Activated naive CD8-positive, alpha-beta T cell treated with anti-CD3 and anti-CD28 coated beads, Interleukin-2, amount 10 ng/mL, durations not matched to agents 7 days and 5 days (primary cell): ENCODE data around the gene ENTPD6. TPM values are rescaled to one million over a fixed set of nuclear protein-coding genes. Genes with fewer than 3 reads are reported as not detected.
"Not testable (repeated sequence)": the region's sequence is repeated elsewhere in the genome, so short reads cannot be mapped to it uniquely, and the experiment has no call there.

Experiments used
- ATAC-seq: fragments of 150-1000 bp; cut with Tn5 transposase; one replicate; pipeline ENCODE4 v1.10.0; 2021; ENCODE audit warnings: low read depth, moderate library complexity
- POLR2A ChIA-PET: fragments of 350-600 bp; sonication (Branson Sonifier 250); formaldehyde crosslinking; loops from one replicate; lab custom pipeline; 2021; ENCODE audit warnings: antibody characterized with exemption; lab: Charles Lee
- DNase-seq: peaks from one replicate; pipeline ENCODE4 v3.0.0; 2021
- H3K27ac Mint-ChIP-seq: one replicate; pipeline ENCODE4 v1.8.0; 2022; ENCODE audit warnings: mild to moderate bottlenecking, mixed read lengths
- H3K27me3 Mint-ChIP-seq: one replicate; pipeline ENCODE4 v1.8.0; 2022; ENCODE audit warnings: mild to moderate bottlenecking, moderate library complexity, mixed read lengths
- H3K36me3 Mint-ChIP-seq: one replicate; pipeline ENCODE4 v1.8.0; 2021; ENCODE audit warnings: mild to moderate bottlenecking, mixed read lengths
- H3K4me1 Mint-ChIP-seq: one replicate; pipeline ENCODE4 v1.8.0; 2021; ENCODE audit warnings: mixed read lengths
- H3K4me3 Mint-ChIP-seq: one replicate; pipeline ENCODE4 v1.8.0; 2022; ENCODE audit warnings: mild to moderate bottlenecking, moderate library complexity, mixed read lengths
- H3K9me3 Mint-ChIP-seq: one replicate; pipeline ENCODE4 v1.8.0; 2021; ENCODE audit warnings: mixed read lengths
- total RNA-seq, 2 experiments: library from RNA; stranded (reverse); gene quantifications; one replicate each; pipeline ENCODE4 v1.2.3, GENCODE V29; 2021

The ENTPD6 gene
- total RNA-seq, 2 experiments from 2014 or later: 54.6 to 62.3 TPM

DNA sequence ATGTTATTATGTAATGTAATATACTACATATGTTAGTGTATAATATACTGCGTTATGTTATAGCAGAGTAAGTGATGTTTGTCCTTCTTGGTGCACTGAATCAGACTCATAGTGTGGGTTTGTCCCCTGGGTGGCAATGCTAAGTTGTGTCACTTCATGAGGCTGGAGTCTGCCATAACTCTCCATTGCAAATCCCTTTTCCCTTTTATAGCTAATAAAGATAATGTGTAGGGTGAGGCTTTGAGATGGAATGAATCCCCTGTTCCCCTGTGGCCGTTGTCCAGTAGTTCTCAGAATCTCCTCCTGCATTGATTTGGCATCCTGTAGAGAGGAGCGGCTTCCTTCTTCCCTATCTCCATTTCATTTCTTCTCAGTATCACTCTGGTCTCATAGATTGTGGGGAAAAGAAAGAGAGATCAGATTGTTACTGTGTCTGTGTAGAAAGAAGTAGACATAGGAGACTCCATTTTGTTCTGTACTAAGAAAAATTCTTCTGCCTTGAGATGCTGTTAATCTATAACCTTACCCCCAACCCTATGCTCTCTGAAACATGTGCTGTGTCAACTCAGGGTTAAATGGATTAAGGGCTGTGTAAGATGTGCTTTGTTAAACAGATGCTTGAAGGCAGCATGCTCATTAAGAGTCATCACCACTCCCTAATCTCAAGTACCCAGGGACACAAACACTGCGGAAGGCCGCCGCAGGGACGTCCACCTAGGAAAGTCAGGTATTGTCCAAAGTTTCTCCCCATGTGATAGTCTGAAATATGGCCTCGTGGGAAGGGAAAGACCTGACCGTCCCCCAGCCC, 45.5 kb downstream of the ENTPD6 start:
- H3K36me3 Mint-ChIP-seq, ATAC-seq, POLR2A ChIA-PET, H3K4me1 Mint-ChIP-seq, H3K27ac Mint-ChIP-seq, H3K9me3 Mint-ChIP-seq, H3K4me3 Mint-ChIP-seq, DNase-seq: not testable (repeated sequence)
- peaks cover 22% of the 10 kb centered on the region for H3K27me3 Mint-ChIP-seq

DNA sequence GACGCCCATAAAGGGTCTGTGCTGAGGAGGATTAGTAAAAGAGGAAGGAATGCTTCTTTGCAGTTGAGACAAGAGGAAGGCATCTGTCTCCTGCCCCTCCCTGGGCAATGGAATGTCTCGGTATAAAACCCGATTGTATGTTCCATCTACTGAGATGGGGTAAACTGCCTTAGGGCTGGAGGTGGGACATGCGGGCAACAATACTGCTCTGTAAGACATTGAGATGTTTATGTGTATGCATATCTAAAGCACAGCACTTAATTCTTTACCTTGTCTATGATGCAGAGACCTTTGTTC, 46.1 kb downstream of the ENTPD6 start:
- H3K36me3 Mint-ChIP-seq, DNase-seq, H3K4me3 Mint-ChIP-seq, ATAC-seq, POLR2A ChIA-PET, H3K9me3 Mint-ChIP-seq, H3K27ac Mint-ChIP-seq: not testable (repeated sequence)
- Mint-ChIP-seq H3K27me3 (peaks cover 27% of the 10 kb centered on the region), H3K4me1 (peaks cover 13% of the 10 kb centered on the region)

DNA sequence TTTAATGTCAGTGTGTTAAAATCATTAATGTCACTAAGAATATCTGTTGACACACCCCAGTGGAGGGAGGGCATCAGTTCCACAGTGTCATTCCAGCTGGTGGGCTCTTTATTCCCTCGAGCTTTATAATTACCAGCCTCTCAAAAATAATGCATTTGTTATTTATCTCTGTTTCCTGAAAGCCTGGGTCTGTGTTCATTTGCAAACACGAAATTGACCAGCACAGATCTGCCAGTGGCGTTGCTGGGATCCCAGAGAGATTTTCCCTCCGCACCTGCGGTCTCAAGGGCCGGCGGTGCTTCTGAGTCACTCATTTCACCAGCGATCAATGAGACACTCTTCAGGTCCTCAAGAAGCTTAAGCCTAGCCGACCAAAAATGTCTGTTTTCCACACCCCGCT, 46.7 kb downstream of the ENTPD6 start:
- Mint-ChIP-seq H3K4me3 (no peak overlapping the region), H3K27me3 (peaks cover 29% of the 10 kb centered on the region), H3K9me3 (no peaks in the 10 kb centered on the region), H3K27ac (no peak overlapping the region), H3K36me3 (no peaks in the 10 kb centered on the region), H3K4me1 (peaks cover 17% of the 10 kb centered on the region)
- POLR2A ChIA-PET: no interaction called here
- no peak for DNase-seq
- no peak for ATAC-seq

GRCh38 chr20:25243416-25243979, 48.0 kb downstream of the ENTPD6 start:
- no peak overlapping the region for H3K4me3 Mint-ChIP-seq
- no peak overlapping the region for H3K27ac Mint-ChIP-seq
- H3K9me3 Mint-ChIP-seq: no peaks in the 10 kb centered on the region
- no peaks in the 10 kb centered on the region for H3K36me3 Mint-ChIP-seq
- DNase-seq (no peak), ATAC-seq (no peak)
- H3K27me3 Mint-ChIP-seq: peaks cover 29% of the 10 kb centered on the region
- H3K4me1 Mint-ChIP-seq: peaks cover 10% of the 10 kb centered on the region
- POLR2A ChIA-PET: no interaction called here

DNA sequence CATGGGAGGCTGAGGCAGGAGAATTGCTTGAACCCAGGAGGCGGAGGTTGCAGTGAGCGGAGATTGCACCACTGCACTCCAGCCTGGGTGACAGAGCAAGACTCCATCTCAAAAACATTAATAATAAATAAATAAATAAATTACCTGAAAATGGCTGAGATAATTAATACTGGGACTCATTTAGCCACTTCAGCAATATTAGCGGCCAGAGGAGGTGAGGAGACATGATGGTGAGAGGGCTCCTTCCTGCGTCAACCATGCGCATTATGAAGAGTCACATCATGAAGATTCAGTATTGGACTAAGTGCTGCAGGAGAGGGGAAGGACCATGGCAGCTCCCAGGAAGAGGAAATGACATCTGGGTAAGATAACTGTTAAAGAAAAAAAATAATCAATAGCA, 49.5 kb downstream of the ENTPD6 start:
- H3K4me3 Mint-ChIP-seq: no peak overlapping the region
- no peak overlapping the region for H3K27ac Mint-ChIP-seq
- ATAC-seq (no peak), DNase-seq (no peak)
- POLR2A ChIA-PET: interaction anchor here (0.7 kb wide), 1 partner anchor 264 kb away, joined by 3 read pairs; no protein-coding TSS in a partner anchor
- no peaks in the 10 kb centered on the region for H3K9me3 Mint-ChIP-seq
- H3K4me1 Mint-ChIP-seq: peaks cover 19% of the 10 kb centered on the region
- H3K27me3 Mint-ChIP-seq: peaks cover 29% of the 10 kb centered on the region
- no peaks in the 10 kb centered on the region for H3K36me3 Mint-ChIP-seq

GRCh38 chr20:25245461-25245860, 49.9 kb downstream of the ENTPD6 start:
- Mint-ChIP-seq H3K9me3 (no peaks in the 10 kb centered on the region), H3K27me3 (peaks cover 29% of the 10 kb centered on the region), H3K27ac (no peak overlapping the region), H3K4me1 (peaks cover 24% of the 10 kb centered on the region), H3K36me3 (no peaks in the 10 kb centered on the region), H3K4me3 (no peak overlapping the region)
- ATAC-seq: no peak
- no peak for DNase-seq
- POLR2A ChIA-PET: no interaction called here

DNA sequence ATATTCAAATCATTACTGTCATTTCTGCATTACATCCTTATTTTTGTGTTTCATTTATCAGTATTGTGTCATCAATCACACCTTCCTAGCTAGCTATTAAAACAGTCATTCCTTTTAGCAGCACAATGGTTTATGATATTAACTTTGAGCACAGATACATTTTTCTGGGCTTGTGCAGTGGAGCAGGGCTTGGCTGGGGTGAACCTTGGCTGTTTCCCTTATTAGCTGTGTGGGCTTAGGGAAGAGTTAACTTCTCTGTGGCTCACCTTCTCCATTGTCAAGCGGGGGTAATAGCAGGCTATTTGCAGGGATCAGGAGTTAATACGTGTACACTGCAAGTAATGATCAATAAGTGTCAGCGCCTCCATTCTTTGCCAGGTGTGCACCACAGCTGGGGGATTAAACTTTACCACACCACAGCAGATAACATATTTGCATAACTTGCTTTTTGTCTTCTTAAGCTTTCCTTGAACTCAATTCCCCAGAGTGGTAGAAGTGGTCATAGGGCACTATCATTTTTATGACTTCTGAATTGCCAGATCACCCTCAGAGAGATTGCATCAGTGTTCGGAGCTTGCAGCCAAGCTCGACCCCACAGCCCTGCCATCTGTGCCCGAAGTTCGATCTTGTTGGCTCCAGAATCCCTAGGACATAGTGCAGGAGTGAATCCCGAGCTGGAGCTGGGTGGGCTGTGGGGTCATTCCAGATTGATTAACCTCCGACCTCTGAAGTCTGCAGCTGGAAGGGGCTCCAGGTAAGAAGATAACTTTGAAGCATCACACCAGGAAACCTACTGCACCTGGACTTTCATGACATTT, 50.9 kb downstream of the ENTPD6 start:
- H3K36me3 Mint-ChIP-seq: no peaks in the 10 kb centered on the region
- POLR2A ChIA-PET: interaction anchor here (1.9 to 3.2 kb wide), 2 partner anchors 14 to 161 kb away, joined by 9 to 13 read pairs; partner anchors contain the start of gene GINS1
- no peak overlapping the region for H3K27ac Mint-ChIP-seq

DNA sequence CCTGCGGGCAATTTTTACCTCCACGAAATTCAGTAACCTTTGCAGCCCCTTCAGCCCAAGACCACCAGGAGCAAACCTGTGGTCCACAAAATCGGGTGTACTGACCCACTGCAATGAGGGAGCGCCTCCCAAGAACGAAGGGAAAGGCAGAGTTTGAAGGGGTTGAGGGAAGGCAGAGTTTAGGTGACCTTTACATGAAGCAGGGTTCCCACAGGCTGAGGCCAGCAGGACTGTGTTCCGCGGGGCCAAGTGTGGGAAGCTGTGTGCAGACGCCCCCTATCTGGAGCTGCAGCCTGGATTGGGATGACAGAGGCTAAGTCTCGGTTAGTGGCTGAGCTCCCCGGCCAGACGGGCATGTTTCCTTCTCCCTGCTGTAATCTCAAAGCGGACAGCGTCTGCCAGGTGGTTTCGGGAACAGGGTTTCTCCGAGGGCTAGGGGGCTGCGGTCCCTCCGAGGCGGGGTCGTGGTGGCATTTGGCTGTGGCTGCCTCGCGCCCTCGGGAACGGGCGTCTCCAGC, 51.5 kb downstream of the ENTPD6 start:
- H3K27me3 Mint-ChIP-seq: peaks cover 24% of the 10 kb centered on the region
- H3K27ac Mint-ChIP-seq: peak overlapping the region; percentile 46
- no peaks in the 10 kb centered on the region for H3K36me3 Mint-ChIP-seq
- H3K4me1 Mint-ChIP-seq: peaks cover 35% of the 10 kb centered on the region
- DNase-seq (no peak), ATAC-seq (no peak)
- H3K4me3 Mint-ChIP-seq: peak overlapping the region; percentile 79
- POLR2A ChIA-PET: interaction anchor here (1.3 to 3.2 kb wide), 7 partner anchors 14 to 190 kb away, joined by 3 to 13 read pairs (median 9); partner anchors contain the start of genes ABHD12, ACSS1, ENTPD6 and GINS1
- H3K9me3 Mint-ChIP-seq: no peaks in the 10 kb centered on the region

More for the DNA sequence above, 50.9 kb downstream of the ENTPD6 start:
- Mint-ChIP-seq H3K27me3 (peaks cover 25% of the 10 kb centered on the region), H3K9me3 (no peaks in the 10 kb centered on the region), H3K4me1 (peaks cover 32% of the 10 kb centered on the region), H3K4me3 (peak overlapping the region; percentile 79)
- DNase-seq (no peak), ATAC-seq (no peak)

DNA sequence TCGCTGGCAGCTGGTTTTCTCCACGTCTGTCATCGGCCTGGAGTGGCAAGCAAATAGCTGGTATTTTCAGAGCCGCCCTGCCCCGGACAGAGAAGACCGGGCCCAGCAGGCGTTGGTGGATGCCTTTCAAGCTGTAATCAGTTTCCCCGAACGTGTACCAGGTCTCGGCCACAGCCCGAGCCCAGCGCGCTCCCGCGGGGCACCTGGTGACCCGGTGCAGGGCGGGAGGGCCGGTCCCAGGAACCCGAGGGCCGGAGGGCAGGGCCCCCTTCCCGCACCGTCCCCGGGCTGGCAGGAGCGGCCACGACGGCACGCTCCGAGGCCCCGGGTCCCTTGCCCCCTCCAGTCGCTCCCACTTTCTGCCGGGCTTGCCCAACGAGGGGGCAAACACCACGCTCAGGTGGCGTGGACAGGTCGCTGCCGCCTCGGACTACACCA, 52.0 kb downstream of the ENTPD6 start:
- ATAC-seq (peak; percentile 39), DNase-seq (no peak)
- peak overlapping the region; percentile 79 for H3K4me3 Mint-ChIP-seq
- peaks cover 2% of the 10 kb centered on the region for H3K36me3 Mint-ChIP-seq
- H3K27me3 Mint-ChIP-seq: peaks cover 19% of the 10 kb centered on the region
- H3K27ac Mint-ChIP-seq: peak overlapping the region; percentile 48
- POLR2A ChIA-PET: interaction anchor here (0.8 to 3.2 kb wide), 9 partner anchors 11 to 190 kb away, joined by 3 to 13 read pairs (median 6); partner anchors contain the start of genes ABHD12, ACSS1, ENTPD6 and GINS1
- H3K9me3 Mint-ChIP-seq: no peaks in the 10 kb centered on the region
- peaks cover 39% of the 10 kb centered on the region for H3K4me1 Mint-ChIP-seq

GRCh38 chr20:25247956-25248785, 52.7 kb downstream of the ENTPD6 start, which contains the start of gene PYGB:
TSS of gene PYGB (plus strand) at chr20:25248085. CDS start at chr20:25248179, 94 bp downstream.
- POLR2A ChIA-PET: interaction anchor here (0.8 to 3.2 kb wide), 9 partner anchors 10 to 191 kb away, joined by 3 to 13 read pairs (median 6); partner anchors contain the start of genes ABHD12, ACSS1, ENTPD6 and GINS1
- Mint-ChIP-seq H3K27me3 (peaks cover 12% of the 10 kb centered on the region), H3K36me3 (peaks cover 2% of the 10 kb centered on the region), H3K4me3 (peak within 1 kb of the TSS; percentile 88), H3K4me1 (peaks cover 41% of the 10 kb centered on the region), H3K9me3 (no peaks in the 10 kb centered on the region), H3K27ac (peak within 1 kb of the TSS; percentile 83)
- peak; percentile 87 for DNase-seq
- ATAC-seq: peak; percentile 87

- Mint-ChIP-seq H3K4me1 (peaks cover 41% of the 10 kb centered on the region), H3K9me3 (no peaks in the 10 kb centered on the region), H3K27me3 (peaks cover 11% of the 10 kb centered on the region), H3K4me3 (peak overlapping the region; percentile 85), H3K36me3 (peaks cover 2% of the 10 kb centered on the region), H3K27ac (peak overlapping the region; percentile 69)
- no peak for ATAC-seq
- DNase-seq: no peak
- POLR2A ChIA-PET: interaction anchor here (1.5 to 3.2 kb wide), 3 partner anchors 49 to 192 kb away, joined by 3 to 13 read pairs (median 9); partner anchors contain the start of genes ACSS1 and GINS1
Observed at GRCh38 chr20:25248786-25249172, 53.3 kb downstream of the ENTPD6 start.
